Duodenal mucosa (tissue), 2 donors: ENCODE data around the gene ATG4A.

ENCODE experiments used
- H3K27ac ChIP-seq: one replicate; pipeline ENCODE4 v1.7.0; 2013; ENCODE audit warnings: low read depth, low read length
- H3K27me3 ChIP-seq, 2 donors: one replicate each; pipeline ENCODE4 v1.7.0; 2013; ENCODE audit warnings: low read length in 2 of 2, control low read depth in 1 of 2; ENCODE audit not compliant: insufficient read depth in 2 of 2, control insufficient read depth in 1 of 2
- H3K36me3 ChIP-seq, 2 donors: one replicate each; pipeline ENCODE4 v1.7.0; 2013; ENCODE audit warnings: low read length in 2 of 2, control low read depth in 1 of 2; ENCODE audit not compliant: insufficient read depth in 2 of 2, control insufficient read depth in 1 of 2
- H3K4me1 ChIP-seq, 2 donors: one replicate each; pipeline ENCODE4 v1.7.0; 2013; ENCODE audit warnings: low read length in 2 of 2, control low read depth in 1 of 2; ENCODE audit not compliant: insufficient read depth in 2 of 2, control insufficient read depth in 1 of 2
- H3K4me3 ChIP-seq, 2 donors: one replicate each; pipeline ENCODE4 v1.7.0; 2013; ENCODE audit warnings: low read length in 2 of 2, low read depth in 1 of 2
- H3K9ac ChIP-seq, 2 donors: one replicate each; pipeline ENCODE4 v1.7.0; 2013; ENCODE audit warnings: low read length in 2 of 2, low read depth in 1 of 2
- H3K9me3 ChIP-seq, 2 donors: one replicate each; pipeline ENCODE4 v1.7.0; 2013; ENCODE audit warnings: low read length in 2 of 2, control low read depth in 1 of 2; ENCODE audit not compliant: control insufficient read depth in 1 of 2

ATG4A gene

GRCh38 chrX:108199041-108199440 lies 107.5 kb downstream of the ATG4A start:
- no peaks in the 10 kb centered on the region for H3K4me1 ChIP-seq
- H3K27me3 ChIP-seq, result no peaks in the 10 kb centered on the region
- no peaks in the 10 kb centered on the region for H3K36me3 ChIP-seq
- no peak overlapping the region for H3K9ac ChIP-seq
- H3K27ac ChIP-seq, result no peak overlapping the region
- no peaks in the 10 kb centered on the region for H3K9me3 ChIP-seq
- H3K4me3 ChIP-seq, result no peak overlapping the region

DNA sequence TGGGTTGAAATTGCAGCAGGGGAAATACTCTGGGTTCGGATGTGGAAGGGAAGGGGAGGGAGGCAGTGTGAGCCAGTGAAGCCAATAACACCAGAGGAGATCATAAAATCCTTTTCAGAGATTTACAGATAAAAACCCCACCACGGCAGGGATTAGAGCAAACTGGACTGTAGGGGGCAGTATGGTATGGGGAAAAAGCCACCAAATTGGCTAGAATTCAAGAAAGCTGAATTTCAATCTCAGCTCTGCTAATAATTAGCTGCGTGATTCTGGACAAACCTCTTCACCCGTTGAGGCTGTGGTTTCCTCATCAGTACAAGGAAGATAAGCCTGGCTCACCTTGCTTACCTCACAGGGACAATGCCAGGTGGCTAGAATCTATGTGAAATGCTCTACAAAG lies 108.1 kb downstream of the ATG4A start:
- no peak overlapping the region for H3K27ac ChIP-seq
- no peak overlapping the region for H3K9ac ChIP-seq
- no peaks in the 10 kb centered on the region for H3K27me3 ChIP-seq
- H3K4me3 ChIP-seq, result no peak overlapping the region
- no peaks in the 10 kb centered on the region for H3K4me1 ChIP-seq
- H3K36me3 ChIP-seq, result no peaks in the 10 kb centered on the region
- H3K9me3 ChIP-seq, result no peaks in the 10 kb centered on the region

GRCh38 chrX:108203540-108203939 lies 112.0 kb downstream of the ATG4A start:
- Histone ChIP-seq H3K4me1 (no peaks in the 10 kb centered on the region), H3K9ac (no peak overlapping the region), H3K36me3 (no peaks in the 10 kb centered on the region), H3K27ac (no peak overlapping the region), H3K4me3 (no peak overlapping the region), H3K9me3 (no peaks in the 10 kb centered on the region), H3K27me3 (no peaks in the 10 kb centered on the region)
